ENCODE measurements around the gene NAA20.

NAA20 gene

DNA sequence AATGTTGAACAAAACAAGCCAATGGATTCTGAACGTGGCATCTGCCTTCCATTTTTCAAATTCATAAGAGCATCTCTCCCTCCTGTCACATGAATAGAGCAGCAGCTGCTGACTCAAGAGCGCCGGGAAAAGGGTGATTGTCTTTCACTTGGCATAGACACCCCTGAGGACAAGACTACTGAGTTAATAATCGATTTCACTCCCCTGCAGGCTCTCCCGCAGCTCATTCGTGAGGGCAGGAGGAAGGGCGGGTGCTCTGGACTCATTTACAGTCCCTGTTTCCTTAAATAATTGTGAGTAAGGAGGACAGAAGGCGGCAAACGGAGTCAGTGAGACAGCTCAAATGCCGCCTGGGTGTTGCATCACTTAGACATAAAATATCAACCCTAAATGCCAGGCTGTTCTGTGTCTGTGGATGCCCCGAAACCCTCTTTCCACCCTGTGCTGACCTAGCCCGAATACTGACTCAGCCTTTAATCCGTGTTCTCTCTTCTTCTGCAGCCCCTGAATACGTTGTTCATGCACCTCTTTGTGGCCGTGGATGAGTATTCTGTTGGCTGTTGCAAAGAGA, 56.7 kb downstream of the NAA20 start:
- no peak for DNase-seq (ENCODE audit: low spot score)

DNA sequence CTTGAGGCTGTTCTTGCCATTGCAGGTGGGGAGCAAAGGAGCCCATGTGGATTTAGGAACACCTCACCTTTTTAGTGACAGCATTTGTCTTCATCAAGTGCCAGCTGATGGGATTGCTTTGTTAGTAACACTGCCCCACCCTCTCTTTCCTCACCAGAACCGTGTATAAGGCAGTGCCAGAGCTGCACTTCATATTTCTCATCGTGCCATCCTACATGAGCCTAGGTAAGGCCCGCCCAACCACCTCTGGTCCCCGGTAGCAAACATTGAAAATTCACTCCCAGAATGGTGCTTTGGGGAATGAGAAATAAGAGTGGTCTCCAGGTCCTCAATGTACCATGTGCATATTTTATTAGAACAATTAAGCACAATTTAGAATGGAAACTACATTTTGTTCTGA, 57.9 kb downstream of the NAA20 start:
- DNase-seq (ENCODE audit: low spot score), result no peak

DNA sequence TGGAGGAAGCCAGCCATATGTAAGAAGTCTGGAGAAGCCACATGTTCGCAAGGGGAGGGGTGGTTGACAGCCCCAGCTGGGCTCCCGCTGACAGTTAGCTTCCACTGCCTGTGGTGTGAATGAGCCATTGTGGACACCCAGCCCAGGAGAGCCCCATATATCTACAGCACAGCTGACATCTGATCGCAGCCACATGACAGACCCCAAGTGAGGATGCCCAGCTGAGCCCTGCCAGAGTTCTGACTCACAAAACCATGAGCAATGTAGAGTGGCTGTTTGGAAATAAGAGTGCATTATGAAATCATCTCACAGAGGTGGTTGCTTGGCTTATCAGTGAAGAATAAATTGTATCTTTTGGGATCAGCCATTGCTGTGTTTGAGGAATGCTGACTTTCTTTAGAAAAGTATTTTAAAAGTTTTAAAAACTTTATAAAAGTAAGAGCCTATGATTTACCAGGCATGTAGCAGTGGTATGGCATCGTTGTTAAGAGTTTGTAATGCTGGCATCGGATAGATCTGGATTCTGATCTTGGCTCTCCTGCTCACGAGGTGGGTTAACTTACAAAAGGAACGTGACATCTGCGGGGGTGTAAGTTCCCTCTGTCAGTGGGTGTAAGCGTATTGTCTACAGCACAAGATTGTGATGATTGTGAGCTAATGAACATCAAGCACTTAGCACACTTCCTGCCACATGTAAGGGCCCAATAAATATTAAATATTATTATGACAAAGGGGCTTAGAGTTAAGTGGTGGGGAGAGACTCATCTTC, 59.3 kb downstream of the NAA20 start:
- no peak for DNase-seq (ENCODE audit: low spot score)

DNA sequence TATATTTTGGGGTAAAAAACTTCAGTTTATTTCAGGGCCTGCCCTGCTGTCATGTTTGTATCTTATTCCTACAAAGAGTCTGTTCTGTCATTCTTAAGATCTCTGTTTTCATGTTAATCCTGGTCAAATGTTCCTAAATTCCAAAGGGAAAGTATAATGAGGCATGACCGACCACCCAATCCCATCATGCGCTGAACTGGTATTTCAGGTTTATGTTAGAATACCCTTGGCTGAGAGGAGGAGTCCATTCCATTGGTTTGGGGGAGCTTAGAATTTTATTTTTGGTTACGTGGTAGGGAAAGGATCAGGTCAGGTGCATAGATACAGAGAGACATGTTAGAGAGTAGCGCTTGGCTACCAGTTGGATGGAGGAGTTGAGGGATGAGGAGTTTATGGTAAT, 60.9 kb downstream of the NAA20 start:
- no peak for DNase-seq (ENCODE audit: low spot score)

DNA sequence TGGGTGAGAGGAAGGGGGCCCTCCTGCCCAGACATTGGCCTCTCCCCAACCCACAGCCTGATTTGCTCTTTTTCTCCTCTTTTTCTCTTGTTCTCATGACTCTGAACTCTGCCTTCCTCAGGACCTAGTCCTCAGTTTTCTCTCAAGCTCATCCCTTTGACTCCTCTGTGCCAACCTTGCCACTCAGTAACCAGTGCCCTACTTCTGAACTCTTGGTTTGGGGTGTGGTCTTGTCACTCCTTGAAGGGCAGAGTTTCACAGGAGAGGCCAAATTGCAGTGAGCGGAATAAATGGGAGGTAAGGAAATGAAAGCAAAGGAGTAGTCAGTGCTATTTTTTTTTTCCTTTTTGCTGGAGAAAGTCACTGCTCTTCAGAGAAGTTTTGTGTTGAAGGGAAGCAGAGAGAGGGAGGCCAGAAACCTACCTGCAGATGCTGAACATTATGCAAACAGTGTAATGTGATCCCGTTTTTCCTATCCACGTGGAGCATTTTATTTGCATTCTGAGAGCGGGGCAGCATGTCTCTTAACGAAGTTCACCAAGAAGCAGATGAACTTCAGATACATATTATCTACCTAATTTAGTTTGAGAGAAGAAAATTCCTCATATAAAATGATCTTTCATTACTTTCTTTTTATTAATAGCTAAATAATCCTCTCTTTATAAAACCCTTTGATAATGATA, 62.1 kb downstream of the NAA20 start:
- no peak for DNase-seq (ENCODE audit: low spot score)

Data from SK-N-DZ (cell line).